ENCODE measurements around the gene UBA52. TPM values are rescaled to one million over a fixed set of nuclear protein-coding genes. Genes with fewer than 3 reads are reported as not detected.
A peak's percentile ranks its signal among the peaks of the same experiment; 100 is the strongest.
"Not testable (repeated sequence)": the region's sequence is repeated elsewhere in the genome, so short reads cannot be mapped to it uniquely, and the experiment has no call there.

Gene UBA52
- total and polyA plus RNA-seq, 2 experiments from 2014 or later, result 627 to 1,301 TPM

DNA sequence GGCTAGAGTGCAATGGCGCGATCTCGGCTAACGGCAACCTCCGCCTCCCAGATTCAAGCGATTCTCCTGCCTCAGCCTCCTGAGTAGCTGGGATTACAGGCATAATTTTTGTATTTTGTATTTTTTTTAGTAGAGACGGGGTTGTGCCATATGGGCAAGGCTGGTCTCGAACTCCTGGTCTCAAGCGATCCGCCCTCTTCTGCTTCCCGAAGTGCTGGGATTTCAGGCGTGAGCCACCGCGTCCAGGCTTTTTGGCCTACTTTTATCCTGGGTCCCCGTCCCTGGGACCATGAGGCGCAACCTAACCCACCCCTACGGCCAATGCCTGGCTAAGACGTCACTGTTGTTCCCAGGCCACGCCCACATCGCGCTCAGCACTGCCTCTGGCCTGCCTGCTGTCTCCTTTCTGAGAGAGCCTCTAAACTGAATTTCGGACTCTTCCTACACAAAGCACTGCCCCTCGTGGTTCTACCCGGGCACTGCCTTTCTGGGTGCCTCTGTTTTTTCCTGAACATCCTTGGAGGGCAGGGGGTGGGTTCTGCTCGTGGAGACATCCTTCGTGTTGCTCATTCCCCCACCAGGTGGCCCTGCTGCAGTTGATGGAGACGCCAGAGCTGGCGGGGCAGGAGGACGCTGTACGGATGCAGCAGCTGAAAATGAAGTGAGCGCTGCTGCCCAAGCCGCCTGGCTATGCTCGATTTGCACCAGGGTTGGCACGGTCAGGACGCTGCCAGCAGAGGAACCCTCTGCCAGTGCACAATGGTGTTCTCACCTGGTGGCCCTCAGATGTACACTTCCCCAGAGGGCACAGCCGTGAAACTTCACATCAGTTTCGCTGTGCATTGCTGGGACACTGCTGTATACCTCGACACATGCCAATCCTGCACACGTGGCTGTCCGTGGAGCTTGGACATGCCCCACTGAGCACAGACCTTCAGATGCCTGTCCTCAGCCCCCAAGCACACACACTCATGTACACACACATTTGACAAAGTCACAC is 18.9 kb downstream of the UBA52 start:
- DNase-seq (ENCODE audit: low spot score), result peak; percentile 99
- H2AFZ ChIP-seq, result no peak overlapping the region
- peak overlapping the region; percentile 75 for H3K4me2 ChIP-seq
- H3K4me1 ChIP-seq (ENCODE audit: insufficient read depth), result peaks cover 27% of the 10 kb centered on the region
- H4K20me1 ChIP-seq (replicated peaks; ENCODE audit: insufficient read depth), result no peaks in the 10 kb centered on the region; the same call in 1 of the 2 replicates
- H3K27me3 ChIP-seq (ENCODE audit: insufficient read depth), result peaks cover 4% of the 10 kb centered on the region; the same call in 1 of the 2 replicates
- H3K9me2 ChIP-seq (ENCODE audit: insufficient read depth), result no peaks in the 10 kb centered on the region
- Mint-ChIP-seq H3K4me3 (peak overlapping the region; percentile 86), H3K36me3 (ENCODE audit: low read depth) (peaks cover 17% of the 10 kb centered on the region), H3K9me3 (0 out of 3 replicates have a peak, but pooled peaks cover 4% of the 10 kb centered on the region), H3K4me1 (peaks cover 33% of the 10 kb centered on the region), H3K27me3 (ENCODE audit: insufficient read depth, low read depth, poor library complexity) (peaks cover 34% of the 10 kb centered on the region), H3K27ac (peak overlapping the region; percentile 99)
- ATAC-seq, result peak; percentile 52
- no peaks in the 10 kb centered on the region; the same call in 1 of the 2 replicates for H3K36me3 ChIP-seq (ENCODE audit: insufficient read depth)
- H3K27ac ChIP-seq (ENCODE audit: low read depth), result peak overlapping the region; percentile 89
- peaks cover 42% of the 10 kb centered on the region for H3F3A ChIP-seq (replicated peaks; ENCODE audit: low read depth)
- TF ChIP-seq CREB1 (CRISPR knock-in tag; IDR thresholded peaks at IDR 0.05; ENCODE audit: low read depth), result peak; percentile 85
- TF ChIP-seq, protein P1, sequence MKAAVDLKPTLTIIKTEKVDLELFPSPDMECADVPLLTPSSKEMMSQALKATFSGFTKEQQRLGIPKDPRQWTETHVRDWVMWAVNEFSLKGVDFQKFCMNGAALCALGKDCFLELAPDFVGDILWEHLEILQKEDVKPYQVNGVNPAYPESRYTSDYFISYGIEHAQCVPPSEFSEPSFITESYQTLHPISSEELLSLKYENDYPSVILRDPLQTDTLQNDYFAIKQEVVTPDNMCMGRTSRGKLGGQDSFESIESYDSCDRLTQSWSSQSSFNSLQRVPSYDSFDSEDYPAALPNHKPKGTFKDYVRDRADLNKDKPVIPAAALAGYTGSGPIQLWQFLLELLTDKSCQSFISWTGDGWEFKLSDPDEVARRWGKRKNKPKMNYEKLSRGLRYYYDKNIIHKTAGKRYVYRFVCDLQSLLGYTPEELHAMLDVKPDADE (IDR thresholded peaks at IDR 0.05), result no peak; the same call in none of the 2 replicates
- no peak for TF ChIP-seq ZNF114 (CRISPR knock-in tag; IDR thresholded peaks at IDR 0.05)
- peak; percentile 77 for TF ChIP-seq POLR2AphosphoS5 (IDR thresholded peaks at IDR 0.05; ENCODE audit: low read depth)
- peak; percentile 69 to 77 for TF ChIP-seq CTCF (conservative IDR thresholded peaks at IDR 0.05; ENCODE audit: low read depth in 2 of 2)
- H3K4me3 ChIP-seq, result peak overlapping the region; percentile 91
- peaks cover 3% of the 10 kb centered on the region; the same call in 1 of the 2 replicates for H3K79me2 ChIP-seq (replicated peaks; ENCODE audit: insufficient read depth)

GRCh38 chr19:18591735-18592385 is 20.2 kb downstream of the UBA52 start:
- no peaks in the 10 kb centered on the region; the same call in 1 of the 2 replicates for H4K20me1 ChIP-seq (replicated peaks; ENCODE audit: insufficient read depth)
- no peak overlapping the region for H2AFZ ChIP-seq
- no peak for ATAC-seq
- no peaks in the 10 kb centered on the region for H3K9me2 ChIP-seq (ENCODE audit: insufficient read depth)
- H3K4me2 ChIP-seq, result no peak overlapping the region
- H3K27me3 ChIP-seq (ENCODE audit: insufficient read depth), result peaks cover 12% of the 10 kb centered on the region; the same call in 1 of the 2 replicates
- Mint-ChIP-seq H3K9me3 (0 out of 3 replicates have a peak, but pooled peaks cover 4% of the 10 kb centered on the region), H3K36me3 (ENCODE audit: low read depth) (peaks cover 17% of the 10 kb centered on the region), H3K27ac (no peak overlapping the region), H3K4me3 (no peak overlapping the region), H3K27me3 (ENCODE audit: insufficient read depth, low read depth, poor library complexity) (peaks cover 45% of the 10 kb centered on the region), H3K4me1 (peaks cover 43% of the 10 kb centered on the region)
- peaks cover 3% of the 10 kb centered on the region; the same call in 1 of the 2 replicates for H3K79me2 ChIP-seq (replicated peaks; ENCODE audit: insufficient read depth)
- peaks cover 38% of the 10 kb centered on the region for H3K4me1 ChIP-seq (ENCODE audit: insufficient read depth)
- TF ChIP-seq JUNB (IDR thresholded peaks at IDR 0.05; ENCODE audit: unreplicated experiment) (no peak), NANOG (IDR thresholded peaks at IDR 0.05; ENCODE audit: borderline replicate concordance) (no peak), ZNF331 (CRISPR knock-in tag; IDR thresholded peaks at IDR 0.05; ENCODE audit: low read depth) (no peak), CREB1 (CRISPR knock-in tag; IDR thresholded peaks at IDR 0.05; ENCODE audit: low read depth) (no peak), POLR2AphosphoS5 (IDR thresholded peaks at IDR 0.05; ENCODE audit: low read depth) (no peak), STAT1 (IDR thresholded peaks at IDR 0.05; ENCODE audit: unreplicated experiment) (no peak)
- DNase-seq (ENCODE audit: low spot score), result no peak
- no peak overlapping the region for H3K4me3 ChIP-seq
- no peak overlapping the region for H3K27ac ChIP-seq (ENCODE audit: low read depth)
- H3K36me3 ChIP-seq (ENCODE audit: insufficient read depth), result no peaks in the 10 kb centered on the region; the same call in 1 of the 2 replicates
- peaks cover 52% of the 10 kb centered on the region for H3F3A ChIP-seq (replicated peaks; ENCODE audit: low read depth)

GRCh38 chr19:18592732-18593131 is 21.1 kb downstream of the UBA52 start:
- H3K27ac Mint-ChIP-seq; H3K79me2 ChIP-seq (replicated peaks; ENCODE audit: insufficient read depth); DNase-seq (ENCODE audit: low spot score); H4K20me1 ChIP-seq (replicated peaks; ENCODE audit: insufficient read depth); H3K27ac ChIP-seq (ENCODE audit: low read depth); H3K36me3 ChIP-seq (ENCODE audit: insufficient read depth); H3K9me3 Mint-ChIP-seq; H2AFZ ChIP-seq; H3K9me2 ChIP-seq (ENCODE audit: insufficient read depth); ATAC-seq: not testable (repeated sequence)
- H3K4me1 Mint-ChIP-seq, result peaks cover 45% of the 10 kb centered on the region
- Histone ChIP-seq H3K4me2 (peak overlapping the region; percentile 94), H3K27me3 (ENCODE audit: insufficient read depth) (peaks cover 12% of the 10 kb centered on the region; the same call in 1 of the 2 replicates), H3K4me1 (ENCODE audit: insufficient read depth) (peaks cover 45% of the 10 kb centered on the region), H3K4me3 (peak overlapping the region; percentile 68; the same call in 1 of the 2 replicates), H3F3A (replicated peaks; ENCODE audit: low read depth) (peaks cover 54% of the 10 kb centered on the region)
- peaks cover 49% of the 10 kb centered on the region for H3K27me3 Mint-ChIP-seq (ENCODE audit: insufficient read depth, low read depth, poor library complexity)
- peak overlapping the region; percentile 74 for H3K4me3 Mint-ChIP-seq
- H3K36me3 Mint-ChIP-seq (ENCODE audit: low read depth), result peaks cover 17% of the 10 kb centered on the region
